NCI-H226 (cell line): ENCODE results near the gene RGS9BP.
"Not testable (repeated sequence)": the region's sequence is repeated elsewhere in the genome, so short reads cannot be mapped to it uniquely, and the experiment has no call there.

Source experiments
- DNase-seq: peaks from one replicate; pipeline ENCODE4 v3.0.0-alpha.2; 2015

RGS9BP gene

DNA sequence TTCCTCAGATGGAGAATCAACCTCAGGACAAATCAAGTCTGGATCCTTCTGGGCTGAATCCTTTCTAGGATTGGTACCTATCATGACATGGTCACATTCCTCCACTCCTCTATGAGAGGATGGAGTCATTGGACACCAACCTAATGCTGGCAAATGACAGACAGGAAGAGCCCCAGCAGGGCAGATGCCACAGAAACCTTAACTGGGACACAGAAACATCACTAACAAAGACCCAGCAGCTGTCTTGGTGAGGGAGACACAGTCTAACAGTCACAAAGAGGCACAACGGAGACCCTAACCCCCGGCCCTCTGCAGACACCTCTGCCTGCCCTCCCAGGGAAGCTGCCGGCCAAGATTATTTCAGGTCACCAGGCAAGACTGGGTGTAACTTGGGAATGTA lies 2.8 kb upstream of the RGS9BP start:
- no peak for DNase-seq

GRCh38 chr19:32673573-32673972 lies 2.1 kb upstream of the RGS9BP start:
- DNase-seq, result no peak

DNA sequence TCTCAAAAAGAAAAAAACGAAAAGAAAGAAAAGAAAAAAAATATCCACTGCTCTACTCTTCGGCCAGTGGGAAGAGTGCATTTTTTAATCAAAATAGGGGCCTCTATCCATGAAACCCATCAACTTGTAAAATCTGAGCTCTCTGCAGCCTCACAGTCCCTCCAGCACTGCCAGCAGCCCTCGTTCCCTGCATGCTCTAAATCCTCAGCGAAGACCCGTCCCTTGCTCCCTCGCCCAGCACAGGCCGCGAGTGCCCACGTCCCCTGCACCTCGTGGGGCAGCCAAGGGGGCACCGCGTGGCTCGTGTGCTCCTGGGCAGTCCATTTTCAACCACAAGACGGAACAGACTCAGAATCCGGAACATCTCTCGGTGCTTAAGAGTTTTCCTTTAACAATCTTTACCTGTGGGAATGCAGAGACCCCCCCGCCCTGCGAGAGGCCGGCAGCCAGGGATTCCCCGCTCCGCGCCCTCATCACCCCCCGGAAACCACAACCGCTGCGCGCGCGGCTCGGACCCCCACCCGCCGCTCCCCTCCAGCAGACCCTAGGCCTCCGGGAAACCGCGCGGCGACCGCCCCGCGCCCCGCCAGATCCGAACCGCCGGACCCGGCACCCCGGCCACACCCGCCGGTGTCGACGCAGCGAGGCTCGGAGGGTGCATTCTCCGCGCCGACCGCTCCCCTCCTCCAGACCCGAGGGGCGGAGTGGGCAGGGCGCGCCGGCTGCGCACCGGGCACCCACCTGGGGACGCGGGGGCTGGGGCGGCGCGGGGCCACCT lies 1.3 kb upstream of the RGS9BP start:
- DNase-seq, result no peak

- peak; percentile 92 for DNase-seq
These were observed 523 bp upstream of the RGS9BP start, which contains the start of gene ANKRD27 for GRCh38 chr19:32674931-32675719. Gene ANKRD27 (minus strand): TSS chr19:32675180. CDS start chr19:32659015, 16,165 bp downstream.

- DNase-seq, result no peak
These were observed 692 bp downstream of the RGS9BP start for GRCh38 chr19:32676186-32676894.

- DNase-seq, result no peak
These were observed 1.3 kb downstream of the RGS9BP start for GRCh38 chr19:32676895-32677359.

DNA sequence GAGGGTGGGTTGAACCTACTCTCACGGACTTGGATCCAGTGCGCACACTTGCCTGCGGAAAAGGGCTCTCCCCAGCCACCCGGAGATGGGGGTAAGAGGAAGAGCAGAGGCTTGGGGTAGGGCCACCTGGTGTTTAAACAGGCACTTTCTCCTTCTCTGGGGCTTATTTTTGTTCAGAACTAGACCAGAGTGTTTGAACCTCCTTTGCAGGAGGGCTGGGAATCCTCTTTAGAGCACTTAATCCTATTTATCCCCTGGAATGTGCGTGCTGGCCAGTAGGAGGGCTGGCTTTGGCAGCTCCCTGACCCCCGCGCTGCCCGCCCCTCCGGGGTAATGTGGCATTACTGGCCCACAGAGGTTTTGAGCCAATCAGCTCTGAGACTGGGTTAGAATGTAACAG lies 2.0 kb downstream of the RGS9BP start:
- DNase-seq, result no peak

DNA sequence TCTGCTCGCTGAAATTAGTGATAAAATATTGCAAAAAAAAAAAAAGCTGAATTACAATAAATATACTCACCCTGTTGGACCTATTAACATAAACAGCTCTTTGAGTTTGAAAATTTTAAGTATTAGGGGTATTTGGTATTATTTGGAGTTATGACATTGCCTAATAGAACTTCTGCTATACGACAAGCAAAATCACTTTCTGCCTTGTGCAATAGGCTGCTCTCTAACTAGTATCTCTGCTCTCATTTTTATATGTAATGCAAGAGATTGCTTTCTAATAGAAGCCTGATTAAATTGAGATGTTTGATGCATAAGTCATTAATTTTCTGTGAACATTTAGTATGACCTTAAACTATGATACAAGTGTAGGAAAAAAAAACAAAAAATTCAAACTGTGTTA lies 5.3 kb downstream of the RGS9BP start:
- no peak for DNase-seq

- DNase-seq, result no peak
These were observed 6.7 kb downstream of the RGS9BP start for GRCh38 chr19:32682317-32682716.

DNA sequence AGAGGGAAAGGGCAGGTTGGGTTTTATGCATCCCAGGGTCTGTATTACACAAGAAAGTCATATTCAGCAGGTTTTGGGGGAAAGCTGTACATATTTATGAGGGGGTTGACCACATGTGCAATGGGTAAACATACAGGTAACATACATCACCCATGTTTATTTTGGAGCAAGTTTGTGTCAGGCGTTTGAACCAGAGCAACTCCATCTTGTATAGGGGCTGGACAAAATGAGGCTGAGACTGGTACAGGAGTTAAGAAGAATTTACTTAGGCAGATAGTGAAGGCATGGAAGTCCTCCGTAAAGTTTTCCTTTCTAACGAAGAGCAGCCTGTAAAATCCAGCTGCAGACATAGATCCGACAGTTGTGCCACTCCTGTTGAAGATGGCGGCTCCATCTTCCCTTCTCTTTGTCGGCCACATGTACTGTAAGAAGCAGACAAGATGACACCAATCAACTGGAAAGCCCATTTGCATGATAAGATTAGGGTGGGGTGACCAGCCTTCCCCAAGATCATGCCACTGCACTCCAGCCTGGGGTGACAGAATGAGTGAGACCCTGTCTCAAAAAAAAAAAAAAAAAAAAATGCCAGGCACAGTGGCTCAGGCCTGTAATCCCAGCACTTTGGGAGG lies 11.3 kb downstream of the RGS9BP start:
- DNase-seq, result no peak

GRCh38 chr19:32687681-32688080 lies 12.0 kb downstream of the RGS9BP start:
- no peak for DNase-seq

DNA sequence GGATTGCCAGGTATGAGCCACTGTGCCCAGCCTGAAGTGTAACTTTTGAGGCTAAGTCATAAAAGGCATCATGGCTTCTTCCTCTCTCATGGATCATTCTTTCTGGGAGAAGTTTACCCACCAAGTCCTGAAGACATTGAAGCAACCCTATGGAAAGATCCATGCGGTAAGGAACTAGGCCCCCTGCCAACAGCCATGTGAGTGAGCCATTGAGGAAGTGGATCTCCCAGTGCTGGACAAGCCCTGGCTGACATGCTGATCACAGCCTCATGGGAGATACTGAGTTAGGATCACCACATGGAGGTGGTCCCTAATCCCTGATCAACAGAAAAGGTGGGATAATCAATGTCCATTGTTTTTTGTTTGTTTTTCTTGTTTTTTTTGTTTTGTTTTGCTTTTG lies 12.7 kb downstream of the RGS9BP start:
- DNase-seq, result no peak

DNA sequence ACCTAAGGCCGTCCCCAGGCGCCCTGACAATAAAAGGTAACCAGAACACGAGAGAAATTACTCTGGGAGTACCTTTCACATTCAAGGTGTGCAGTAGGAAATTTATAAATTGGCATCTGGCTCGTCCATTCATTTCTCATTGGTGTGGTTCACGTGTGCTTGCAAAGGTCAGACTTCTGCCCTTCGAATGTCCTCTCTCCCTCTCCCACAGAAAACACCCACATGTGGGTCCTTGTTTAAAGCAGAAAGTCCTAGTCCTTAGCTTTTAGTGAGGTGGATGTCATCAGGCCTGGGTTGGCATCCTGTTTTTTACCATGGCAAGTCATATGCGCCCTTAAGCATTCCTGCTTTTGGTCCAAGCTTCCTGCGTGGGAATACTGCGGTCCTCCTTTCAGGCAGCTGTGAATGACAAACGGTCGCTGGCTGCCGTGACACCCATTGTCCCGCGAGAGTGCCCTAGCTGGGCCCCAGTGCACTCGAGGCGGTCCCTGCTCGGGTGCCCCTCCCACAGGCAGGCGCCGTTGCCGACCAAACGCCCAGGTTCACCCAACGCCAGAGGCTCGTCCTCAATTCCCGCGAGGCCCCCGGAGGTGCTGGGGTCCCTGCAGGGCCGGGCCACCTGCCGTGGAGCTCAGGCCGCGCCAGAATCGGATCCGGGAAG lies 15.8 kb downstream of the RGS9BP start, which contains the start of gene NUDT19:
NUDT19 (plus strand) TSS at position 531 of the 661 bp plus-strand sequence. CDS start 140 bp downstream, outside the sequence.
- DNase-seq, result peak; percentile 85

- DNase-seq, result peak; percentile 32
These were observed 16.5 kb downstream of the RGS9BP start for GRCh38 chr19:32691952-32692726.

DNA sequence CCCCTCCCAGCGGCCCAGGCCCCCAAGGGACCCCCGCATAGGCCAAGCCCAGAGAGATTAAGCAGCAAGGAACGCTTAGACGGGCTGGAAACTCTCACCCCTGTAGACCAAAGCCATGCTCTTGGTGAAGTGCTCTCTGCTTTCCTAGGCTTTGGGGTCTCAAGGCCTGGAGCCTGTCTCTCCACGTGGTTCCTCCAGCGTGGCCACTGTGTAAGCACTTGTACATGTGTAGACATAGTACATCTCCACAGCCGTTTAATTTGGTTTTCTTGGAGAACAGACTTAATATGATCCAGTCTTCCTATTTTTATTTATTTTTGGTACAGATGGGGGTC lies 17.0 kb downstream of the RGS9BP start:
- no peak for DNase-seq

- DNase-seq, result not testable (repeated sequence)
These were observed 17.8 kb downstream of the RGS9BP start for GRCh38 chr19:32693151-32694108.

DNA sequence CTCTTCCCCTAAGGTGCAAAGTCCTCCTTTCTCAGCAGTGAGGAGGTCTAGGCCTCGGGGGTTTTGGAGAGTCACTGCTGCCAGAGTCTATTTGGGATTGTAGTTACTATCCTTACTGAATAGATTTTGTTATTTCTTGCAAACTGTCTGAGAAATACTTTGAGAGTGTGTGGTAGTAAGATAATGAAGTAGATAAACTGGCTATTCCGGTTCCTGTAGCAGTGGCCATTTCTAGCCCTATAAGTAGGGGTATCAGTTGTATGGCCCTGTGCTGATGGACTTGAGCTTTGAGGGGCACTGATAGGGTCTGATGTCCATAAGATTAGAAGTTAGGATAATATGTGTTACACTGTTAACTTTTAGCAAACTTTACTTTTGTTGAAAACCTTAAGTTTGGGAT lies 18.7 kb downstream of the RGS9BP start:
- DNase-seq, result not testable (repeated sequence)

DNA sequence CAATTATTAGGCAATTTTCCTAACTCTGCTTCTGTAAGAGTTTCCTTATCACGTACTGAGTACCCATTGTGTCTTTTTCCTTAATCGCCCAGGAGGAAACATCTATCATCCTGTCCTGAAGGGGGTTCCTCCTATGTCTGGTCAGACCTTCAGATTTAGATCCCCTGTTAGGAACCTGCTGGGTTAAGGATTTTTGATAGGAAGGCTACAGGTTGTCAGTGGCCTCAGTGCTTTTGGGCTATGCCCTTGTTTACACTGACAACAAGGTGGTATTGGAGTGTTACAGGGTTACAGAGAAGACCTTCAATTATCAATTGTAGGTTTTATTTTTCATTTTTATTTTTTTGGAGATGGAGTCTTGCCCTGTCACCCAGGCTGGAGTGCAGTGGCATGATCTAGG lies 19.2 kb downstream of the RGS9BP start:
- not testable (repeated sequence) for DNase-seq

DNA sequence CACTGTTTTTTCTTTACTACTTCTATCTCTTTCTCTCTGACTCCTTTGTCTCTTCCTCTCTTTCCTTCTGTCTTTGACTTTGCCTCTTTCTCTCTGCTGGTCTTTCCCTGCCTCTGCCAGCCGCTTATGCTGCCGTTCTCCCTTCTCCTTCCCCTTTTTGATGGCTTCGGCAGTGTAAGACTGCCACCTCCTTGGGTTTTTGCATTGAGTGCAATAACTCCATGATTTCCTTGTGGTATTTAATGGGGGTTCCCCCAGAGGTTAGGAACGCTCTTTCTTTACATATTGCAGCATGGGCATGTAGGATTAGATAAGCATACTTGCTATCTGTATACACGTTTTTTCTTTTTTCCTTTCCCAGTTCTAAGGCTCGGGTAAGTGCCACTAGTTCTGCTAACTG lies 19.9 kb downstream of the RGS9BP start:
- DNase-seq, result not testable (repeated sequence)

DNA sequence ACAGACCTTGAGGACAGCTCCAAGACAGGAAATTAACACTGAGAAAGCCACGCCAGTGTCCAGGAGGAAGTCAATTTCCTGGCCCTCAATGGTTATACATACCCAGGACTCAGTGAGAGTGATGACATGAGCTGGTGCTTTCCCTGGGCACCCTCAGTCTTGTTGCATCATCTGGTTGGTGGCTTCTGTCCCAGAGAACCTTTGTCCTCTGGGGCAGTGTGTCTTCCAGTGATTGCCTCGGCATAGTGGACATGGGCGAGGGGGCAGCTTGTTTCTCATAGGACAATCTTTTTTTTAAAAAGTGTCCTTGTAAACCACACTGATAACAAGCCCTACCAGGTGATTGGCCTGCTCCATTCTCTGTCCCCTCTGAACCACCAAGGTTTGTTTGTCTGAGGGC lies 21.1 kb downstream of the RGS9BP start:
- not testable (repeated sequence) for DNase-seq
